H9 (cell line): ENCODE results near the gene MSI1. TPM values are rescaled to one million over a fixed set of nuclear protein-coding genes. Genes with fewer than 3 reads are reported as not detected.

Source experiments
- DNase-seq: peaks from one replicate; pipeline ENCODE4 v3.0.0-alpha.2; 2017
- H2AFZ ChIP-seq: one replicate; pipeline ENCODE4 v1.6.1; 2013; ENCODE audit warnings: mild to moderate bottlenecking, low read length, control low read depth, moderate library complexity
- H2AK5ac ChIP-seq: 2 replicates; pipeline ENCODE4 v1.6.1; 2013; ENCODE audit warnings: low read length, control low read depth, mixed read lengths; ENCODE audit not compliant: insufficient read length
- H2BK120ac ChIP-seq: one replicate; pipeline ENCODE4 v1.6.1; 2013; ENCODE audit warnings: low read depth, mild to moderate bottlenecking, low read length, control low read depth, inconsistent platforms; ENCODE audit not compliant: poor library complexity, severe bottlenecking
- H2BK12ac ChIP-seq: 2 replicates; pipeline ENCODE4 v1.6.1; 2013; ENCODE audit warnings: low read length, control low read depth, mixed read lengths, low read depth; ENCODE audit not compliant: insufficient read length
- H2BK15ac ChIP-seq: 2 replicates; pipeline ENCODE4 v1.6.1; 2013; ENCODE audit warnings: low read depth, low read length, control low read depth
- H2BK20ac ChIP-seq: one replicate; pipeline ENCODE4 v1.6.1; 2013; ENCODE audit warnings: low read depth, mild to moderate bottlenecking, low read length, control low read depth, inconsistent platforms; ENCODE audit not compliant: poor library complexity, severe bottlenecking
- H2BK5ac ChIP-seq: 2 replicates; pipeline ENCODE4 v1.6.1; 2013; ENCODE audit warnings: low read length, control low read depth, mixed read lengths; ENCODE audit not compliant: insufficient read length
- H3K14ac ChIP-seq: 2 replicates; pipeline ENCODE4 v1.6.1; 2013; ENCODE audit warnings: low read length, control low read depth; ENCODE audit not compliant: insufficient read depth
- H3K18ac ChIP-seq: 2 replicates; pipeline ENCODE4 v1.6.1; 2013; ENCODE audit warnings: low read depth, mild to moderate bottlenecking, mixed read lengths, low read length, control low read depth; ENCODE audit not compliant: insufficient read length
- H3K23ac ChIP-seq: 2 replicates; pipeline ENCODE4 v1.6.1; 2013; ENCODE audit warnings: low read length, control low read depth, mixed read lengths, low read depth; ENCODE audit not compliant: insufficient read length
- H3K23me2 ChIP-seq: 2 replicates; pipeline ENCODE4 v1.6.1; 2013; ENCODE audit warnings: low read depth, mild to moderate bottlenecking, mixed read lengths, low read length, control low read depth; ENCODE audit not compliant: insufficient read length, poor library complexity, severe bottlenecking
- H3K27ac ChIP-seq: 2 replicates; pipeline ENCODE4 v1.5.1; 2013; ENCODE audit warnings: low read length, control low read depth, mixed read lengths, low read depth; ENCODE audit not compliant: insufficient read length
- H3K27me3 ChIP-seq: 2 replicates; pipeline ENCODE4 v1.6.1; 2013; ENCODE audit warnings: low read length, control low read depth, inconsistent platforms; ENCODE audit not compliant: insufficient read depth
- H3K4ac ChIP-seq: 2 replicates; pipeline ENCODE4 v1.6.1; 2013; ENCODE audit warnings: low read depth, mild to moderate bottlenecking, control low read depth, inconsistent platforms, low read length, moderate library complexity
- H3K4me1 ChIP-seq: 2 replicates; pipeline ENCODE4 v1.6.1; 2013; ENCODE audit warnings: low read length, control low read depth, inconsistent platforms; ENCODE audit not compliant: insufficient read depth
- H3K4me2 ChIP-seq: 2 replicates; pipeline ENCODE4 v1.6.1; 2013; ENCODE audit warnings: low read length, control low read depth, mixed read lengths; ENCODE audit not compliant: insufficient read length, insufficient read depth
- H3K56ac ChIP-seq: 2 replicates; pipeline ENCODE4 v1.6.1; 2013; ENCODE audit warnings: low read depth, mild to moderate bottlenecking, mixed read lengths, low read length, control low read depth; ENCODE audit not compliant: insufficient read length
- H3K79me1 ChIP-seq: 2 replicates; pipeline ENCODE4 v1.6.1; 2013; ENCODE audit warnings: low read depth, mild to moderate bottlenecking, moderate library complexity, low read length, control low read depth, inconsistent platforms; ENCODE audit not compliant: insufficient read depth, poor library complexity, severe bottlenecking
- H3K79me2 ChIP-seq: 2 replicates; pipeline ENCODE4 v1.6.1; 2013; ENCODE audit warnings: low read length, control low read depth, inconsistent platforms; ENCODE audit not compliant: insufficient read depth
- H3K9ac ChIP-seq: 2 replicates; pipeline ENCODE4 v1.6.1; 2013; ENCODE audit warnings: low read length, control low read depth, mixed read lengths; ENCODE audit not compliant: insufficient read length; ENCODE audit errors: extremely low read depth
- H3K9me3 ChIP-seq: one replicate; pipeline ENCODE4 v1.6.1; 2013; ENCODE audit warnings: low read depth, low read length, inconsistent platforms; ENCODE audit not compliant: control insufficient read depth
- H3T11ph ChIP-seq: one replicate; pipeline ENCODE4 v1.6.1; 2013; ENCODE audit warnings: mild to moderate bottlenecking, low read length, control low read depth, inconsistent platforms
- H4K20me1 ChIP-seq: one replicate; pipeline ENCODE4 v1.6.1; 2013; ENCODE audit not compliant: control insufficient read depth, insufficient read length, insufficient read depth
- H4K5ac ChIP-seq: 2 replicates; pipeline ENCODE4 v1.6.1; 2013; ENCODE audit warnings: low read depth, mild to moderate bottlenecking, mixed read lengths, low read length, control low read depth; ENCODE audit not compliant: insufficient read length
- H4K8ac ChIP-seq: replicated peaks from 2 replicates; pipeline ENCODE4 v1.6.1; 2013; ENCODE audit warnings: low read length, control low read depth, mixed read lengths, low read depth; ENCODE audit not compliant: insufficient read length
- H4K91ac ChIP-seq: 2 replicates; pipeline ENCODE4 v1.6.1; 2013; ENCODE audit warnings: low read depth, mild to moderate bottlenecking, moderate library complexity, mixed read lengths, low read length, control low read depth; ENCODE audit not compliant: insufficient read length
- H3K27ac Mint-ChIP-seq, 3 experiments: 2 replicates in 2 of 3; 3 replicates in 1 of 3; pipeline ENCODE4 v1.8.0; 2020 to 2021; ENCODE audit warnings: mixed read lengths in 3 of 3, mild to moderate bottlenecking in 1 of 3, moderate library complexity in 1 of 3
- H3K27me3 Mint-ChIP-seq: 2 replicates; pipeline ENCODE4 v1.8.0; 2021; ENCODE audit warnings: low read depth, mild to moderate bottlenecking, moderate library complexity, mixed read lengths
- H3K36me3 Mint-ChIP-seq, 3 experiments: 2 replicates in 2 of 3; 3 replicates in 1 of 3; pipeline ENCODE4 v1.8.0; 2020 to 2021; ENCODE audit warnings: low read depth in 3 of 3, mixed read lengths in 3 of 3; ENCODE audit not compliant: insufficient read depth in 1 of 3
- H3K4me1 Mint-ChIP-seq, 2 experiments: 2 replicates each; pipeline ENCODE4 v1.8.0; 2020; ENCODE audit warnings: mixed read lengths in 2 of 2
- H3K4me3 Mint-ChIP-seq, 2 experiments: 2 replicates in 1 of 2; 3 replicates in 1 of 2; pipeline ENCODE4 v1.8.0; 2020 to 2021; ENCODE audit warnings: mild to moderate bottlenecking in 2 of 2, mixed read lengths in 2 of 2, moderate library complexity in 1 of 2
- H3K9me3 Mint-ChIP-seq, 2 experiments: 2 replicates in 1 of 2; 3 replicates in 1 of 2; pipeline ENCODE4 v1.8.0; 2020; ENCODE audit warnings: mild to moderate bottlenecking in 2 of 2, mixed read lengths in 2 of 2, moderate library complexity in 1 of 2
- CTCF ChIP-seq: fragments of 200-600 bp; sonication (generic); conservative IDR thresholded peaks from 3 replicates; pipeline ENCODE4 v1.8.0; 2021; ENCODE audit warnings: antibody characterized with exemption, mild to moderate bottlenecking
- WGBS: extraction: QIAGEN DNeasy Blood & Tissue Kit; methylation state at CpG from one replicate; pipeline ENCODE4 v1.1.7; 2013; ENCODE audit warnings: missing lambda C conversion rate, low lambda C conversion rate, mixed read lengths; ENCODE audit not compliant: insufficient read length; ENCODE audit errors: extremely low coverage; 5-methylcytosine and 5-hydroxymethylcytosine counted together
- total RNA-seq: library from RNA; stranded (reverse); gene quantifications from 2 replicates; pipeline ENCODE4 v1.2.1, GENCODE V29; 2021

The MSI1 gene
- total RNA-seq, 1 experiment from 2014 or later = 91.5 TPM

DNA sequence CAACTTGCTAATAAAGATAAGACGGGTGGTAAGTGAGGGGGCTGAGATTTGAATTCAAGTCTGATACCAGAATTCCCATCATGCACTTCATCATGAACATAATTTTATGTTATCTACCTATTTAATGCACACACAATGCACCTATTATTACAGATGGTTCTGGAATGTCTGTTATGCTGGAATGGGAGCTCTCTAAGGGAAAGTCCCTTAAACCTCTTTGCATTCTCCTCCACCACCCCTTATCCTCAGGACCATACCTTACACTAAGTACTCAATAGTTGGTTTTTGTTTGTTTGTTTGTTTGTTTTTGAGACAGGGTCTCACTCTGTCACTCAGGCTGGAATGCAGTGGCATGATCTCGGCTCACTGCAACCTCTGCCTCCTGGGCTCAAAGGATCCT, 7.0 kb upstream of the MSI1 start:
- peaks cover 0 to 5% (median 0%) of the 10 kb centered on the region in 3 experiments; a peak in 1 of 7 replicates for H3K36me3 Mint-ChIP-seq
- H3K27me3 Mint-ChIP-seq = peaks cover 36% of the 10 kb centered on the region
- H3K9me3 Mint-ChIP-seq = 0 out of 5 replicates have a peak, but pooled peaks cover 0 to 3% of the 10 kb centered on the region in 2 experiments
- H3K4me2 ChIP-seq = no peak overlapping the region
- H2BK120ac ChIP-seq = no peak overlapping the region
- no peak overlapping the region for H3K56ac ChIP-seq
- WGBS = no CpG with 5 or more reads among the region's 2 CpGs
- no peak overlapping the region for H2BK20ac ChIP-seq
- H3T11ph ChIP-seq = no peak overlapping the region
- no peak overlapping the region for H3K27ac Mint-ChIP-seq
- H3K4ac ChIP-seq = no peak overlapping the region
- H3K79me2 ChIP-seq = no peaks in the 10 kb centered on the region
- no peak overlapping the region for H2BK12ac ChIP-seq
- no peaks in the 10 kb centered on the region for H3K23me2 ChIP-seq
- H3K4me1 Mint-ChIP-seq = peaks cover 38 to 40% of the 10 kb centered on the region in 2 experiments
- H3K79me1 ChIP-seq = no peaks in the 10 kb centered on the region
- H4K20me1 ChIP-seq = no peaks in the 10 kb centered on the region
- H3K9ac ChIP-seq = no peak overlapping the region
- DNase-seq = no peak
- H3K4me3 Mint-ChIP-seq = no peak overlapping the region
- H2AK5ac ChIP-seq = no peak overlapping the region
- no peak overlapping the region for H3K18ac ChIP-seq
- H3K27ac ChIP-seq = no peak overlapping the region
- no peak overlapping the region for H4K5ac ChIP-seq
- H4K8ac ChIP-seq = no peak overlapping the region
- H3K23ac ChIP-seq = no peak overlapping the region
- no peak overlapping the region for H2BK15ac ChIP-seq
- no peaks in the 10 kb centered on the region for H3K9me3 ChIP-seq
- H4K91ac ChIP-seq = no peak overlapping the region
- no peak for TF ChIP-seq CTCF
- no peak overlapping the region for H2BK5ac ChIP-seq
- H3K14ac ChIP-seq = no peak overlapping the region
- H3K27me3 ChIP-seq = peaks cover 2% of the 10 kb centered on the region; the same call in 1 of the 2 replicates
- H2AFZ ChIP-seq = no peak overlapping the region
- peaks cover 4% of the 10 kb centered on the region; the same call in 1 of the 2 replicates for H3K4me1 ChIP-seq
